ENCODE measurements around the gene UBE2D1.
A peak's percentile ranks its signal among the peaks of the same experiment; 100 is the strongest.
"Not testable (repeated sequence)": the region's sequence is repeated elsewhere in the genome, so short reads cannot be mapped to it uniquely, and the experiment has no call there.

Gene UBE2D1

DNA sequence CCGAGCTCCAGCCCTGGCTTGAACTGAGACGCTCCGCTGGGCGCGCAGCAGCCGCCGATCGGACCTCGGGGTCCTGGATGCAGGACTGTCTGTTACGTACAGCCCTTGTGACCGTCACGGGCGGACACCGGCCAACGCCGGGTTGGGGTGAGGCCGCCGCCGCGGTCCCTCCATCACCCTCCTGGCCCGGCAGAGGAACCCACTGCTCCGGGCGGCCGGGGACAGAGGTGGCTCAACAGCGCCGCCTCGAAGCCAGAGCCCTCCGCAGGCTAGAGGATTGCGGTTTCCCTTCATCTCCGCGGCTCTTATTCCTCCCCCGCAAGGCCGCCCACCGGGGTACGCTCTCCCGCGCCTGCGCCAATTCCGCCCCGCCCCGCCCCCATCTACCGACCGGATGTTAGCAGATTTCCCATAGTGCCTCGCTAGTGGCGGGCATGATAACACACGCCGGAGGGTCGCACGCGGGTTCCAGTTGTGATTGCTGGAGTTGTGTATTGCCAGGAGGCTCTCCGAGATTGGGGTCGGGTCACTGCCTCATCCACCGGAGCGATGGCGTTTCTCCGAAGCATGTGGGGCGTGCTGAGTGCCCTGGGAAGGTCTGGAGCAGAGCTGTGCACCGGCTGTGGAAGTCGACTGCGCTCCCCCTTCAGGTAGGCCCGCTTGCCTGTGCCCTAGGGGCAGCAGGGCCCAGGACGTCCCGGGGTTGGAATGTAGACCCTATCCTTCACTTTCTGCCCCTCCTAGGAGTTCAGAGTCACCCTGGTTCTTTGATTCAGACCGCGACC, 50.4 kb downstream of the UBE2D1 start, which contains the start of gene TFAM:
Gene TFAM (plus strand): TSS at position 412 of the 785 bp plus-strand sequence. CDS start 138 bp downstream, at position 550.
- DNase-seq: peak; percentile 49

DNA sequence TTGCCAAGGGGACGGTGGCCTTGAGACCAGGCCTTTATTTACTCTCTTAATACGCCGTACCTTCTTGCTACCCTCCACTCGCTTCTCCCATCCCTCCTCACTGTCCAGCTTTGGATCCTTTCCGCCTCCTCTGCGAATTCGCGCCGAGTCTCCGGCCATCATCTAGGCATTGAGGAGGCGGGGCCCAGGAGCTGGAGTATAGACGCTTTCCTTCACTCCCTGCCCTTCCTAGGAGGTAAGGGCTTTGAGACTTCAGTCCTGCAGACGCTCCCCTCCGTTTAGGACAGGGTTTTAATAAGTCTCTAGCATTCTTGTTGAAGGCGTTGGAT, 50.9 kb downstream of the UBE2D1 start:
- DNase-seq: no peak

DNA sequence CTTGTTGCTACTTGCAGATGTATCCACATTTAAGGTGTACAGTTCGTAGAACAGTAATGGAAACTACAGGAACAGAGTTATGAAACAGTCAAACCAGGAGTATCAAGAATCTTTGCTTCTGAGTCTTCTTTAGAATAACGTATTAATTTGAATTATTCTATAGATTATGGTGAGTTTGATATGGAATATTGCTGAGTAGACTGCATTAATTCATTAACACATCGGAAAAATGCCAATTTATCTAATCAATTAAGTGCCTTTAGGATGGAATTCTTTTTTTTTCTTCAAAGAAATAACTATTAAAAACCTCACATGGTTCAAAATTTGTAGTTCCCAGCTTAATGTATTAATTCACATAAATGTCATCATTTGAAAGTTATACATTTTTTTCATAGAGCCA, 54.2 kb downstream of the UBE2D1 start:
- DNase-seq: no peak

DNA sequence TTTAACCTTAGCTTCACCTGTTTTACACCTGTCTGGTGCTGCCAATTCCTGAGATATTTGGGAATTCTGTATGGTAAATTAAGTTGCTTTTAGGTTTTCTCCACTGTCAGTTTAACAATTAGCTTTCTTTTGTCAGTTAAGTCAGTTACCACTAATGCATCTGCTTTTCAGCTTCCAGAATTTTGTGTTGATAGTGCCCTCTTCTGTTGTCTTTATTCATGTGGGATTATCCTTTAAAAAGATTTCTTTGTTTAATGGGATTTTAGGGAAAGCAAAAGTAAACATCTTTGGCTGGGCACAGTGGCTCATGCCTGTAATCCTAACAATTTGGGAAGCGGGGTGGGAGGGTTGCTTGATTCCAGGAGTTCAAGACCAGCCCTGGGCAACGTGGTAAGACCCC, 58.5 kb downstream of the UBE2D1 start:
- DNase-seq: no peak

DNA sequence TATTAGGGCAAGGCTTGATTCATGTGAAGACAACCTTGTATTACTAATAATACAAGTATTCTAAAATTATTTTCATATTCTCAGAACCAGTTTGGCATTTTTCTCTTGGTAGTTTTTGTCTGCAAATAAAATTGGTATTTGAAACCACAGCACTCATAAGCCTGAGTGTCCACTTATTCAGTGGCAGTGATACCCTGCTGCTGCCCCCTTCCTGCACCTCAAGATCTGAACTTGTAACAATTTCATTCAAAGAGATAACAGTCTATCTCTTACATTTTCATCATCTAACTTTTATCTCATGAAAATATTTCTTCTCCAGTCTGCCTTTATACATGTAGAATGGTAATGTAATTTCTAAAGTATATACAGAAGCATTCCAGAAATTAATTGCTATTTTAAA, 59.7 kb downstream of the UBE2D1 start:
- DNase-seq: no peak

DNA sequence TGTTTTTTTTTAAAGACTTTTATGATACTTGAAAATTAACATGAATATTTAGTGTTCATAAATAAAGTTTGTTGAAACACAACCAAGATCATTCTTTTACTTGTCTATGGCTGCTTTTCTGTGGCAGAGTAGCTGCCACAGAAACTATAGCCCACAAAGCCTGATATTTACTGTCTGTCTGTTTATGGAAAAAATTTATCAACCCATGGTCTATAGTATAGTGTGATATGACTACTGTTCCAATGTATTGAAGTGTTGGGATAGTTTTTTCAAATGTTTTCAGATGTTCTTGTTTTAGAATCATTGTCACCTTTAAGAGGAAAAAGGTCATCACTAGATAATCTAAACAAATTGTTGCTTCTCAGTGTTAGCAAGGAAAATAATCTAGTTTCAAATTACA, 61.3 kb downstream of the UBE2D1 start:
- no peak for DNase-seq

DNA sequence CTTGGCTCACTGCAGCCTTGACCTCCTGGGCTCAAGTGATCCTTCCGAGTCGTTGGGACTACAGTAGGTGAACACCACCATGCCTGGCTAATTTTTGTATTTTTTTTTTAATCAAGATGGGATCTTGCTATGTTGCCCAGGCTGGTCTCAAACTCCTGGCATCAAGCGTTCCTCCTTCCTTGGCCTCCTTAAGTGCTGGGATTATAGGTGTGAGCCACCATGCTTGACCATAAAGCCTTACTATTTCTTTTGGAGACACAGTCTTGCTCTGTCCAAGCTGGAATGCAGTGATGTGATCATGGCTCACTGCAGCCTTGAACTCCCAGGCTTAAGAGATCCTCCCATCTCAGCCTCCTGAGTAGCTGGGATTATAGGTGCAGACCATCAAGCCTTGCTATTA, 63.0 kb downstream of the UBE2D1 start:
- DNase-seq: no peak

DNA sequence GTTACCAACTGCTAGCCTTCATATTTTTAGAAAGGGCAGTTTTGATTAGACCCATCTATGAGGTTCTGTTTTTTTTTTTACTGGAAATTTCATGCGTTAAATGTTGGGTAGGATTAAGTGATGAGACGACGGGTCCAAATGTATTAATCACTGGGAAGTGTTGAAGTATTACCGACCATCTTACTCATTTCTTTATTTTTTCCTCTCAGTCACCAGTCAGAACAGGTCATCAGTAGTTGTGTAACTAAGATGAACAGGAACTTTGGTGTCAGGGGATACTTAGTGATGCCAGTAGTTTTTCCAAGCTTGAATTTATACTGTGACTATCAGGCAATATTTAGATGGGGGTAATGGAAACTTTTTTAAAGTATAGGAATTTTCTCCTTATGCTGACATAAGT, 64.6 kb downstream of the UBE2D1 start:
- peak; percentile 10 for DNase-seq

DNA sequence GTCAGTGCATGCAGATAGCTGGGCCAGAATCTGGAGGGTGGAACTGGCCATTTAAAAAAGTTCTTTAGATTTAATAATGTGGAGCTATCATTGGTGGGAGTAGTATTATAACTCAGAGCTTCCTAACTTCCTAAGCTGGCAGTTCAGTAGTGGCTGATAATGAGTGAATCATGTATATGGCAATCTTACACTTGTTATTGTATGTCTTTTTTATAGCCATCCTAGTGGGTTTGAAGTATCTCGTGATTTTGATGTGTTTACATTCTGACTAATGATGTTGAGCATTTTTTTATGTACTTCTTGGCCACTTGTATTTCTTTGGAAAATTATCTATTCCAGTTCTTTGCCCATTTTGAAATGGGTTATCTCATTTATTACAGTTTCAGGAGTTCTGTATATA, 65.8 kb downstream of the UBE2D1 start:
- no peak for DNase-seq

DNA sequence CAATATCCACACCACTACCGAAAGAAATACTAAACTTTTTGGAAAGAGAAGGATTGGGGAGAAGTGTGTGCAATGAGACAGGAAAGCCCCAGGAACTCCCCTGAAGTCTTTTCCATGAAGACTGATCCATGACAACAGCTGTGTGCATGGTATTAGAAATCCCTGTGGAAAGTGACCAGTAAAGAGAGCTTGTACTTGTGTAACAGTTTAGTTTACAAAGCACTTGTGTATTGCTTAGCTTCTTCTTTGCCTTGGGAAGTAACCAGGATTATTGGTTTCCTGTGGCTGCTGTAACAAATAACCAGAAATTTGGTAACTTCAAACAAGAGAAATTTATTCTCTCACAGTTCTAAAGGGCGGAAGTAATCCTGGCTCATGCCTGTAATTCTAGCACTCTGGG, 69.2 kb downstream of the UBE2D1 start:
- DNase-seq: no peak

DNA sequence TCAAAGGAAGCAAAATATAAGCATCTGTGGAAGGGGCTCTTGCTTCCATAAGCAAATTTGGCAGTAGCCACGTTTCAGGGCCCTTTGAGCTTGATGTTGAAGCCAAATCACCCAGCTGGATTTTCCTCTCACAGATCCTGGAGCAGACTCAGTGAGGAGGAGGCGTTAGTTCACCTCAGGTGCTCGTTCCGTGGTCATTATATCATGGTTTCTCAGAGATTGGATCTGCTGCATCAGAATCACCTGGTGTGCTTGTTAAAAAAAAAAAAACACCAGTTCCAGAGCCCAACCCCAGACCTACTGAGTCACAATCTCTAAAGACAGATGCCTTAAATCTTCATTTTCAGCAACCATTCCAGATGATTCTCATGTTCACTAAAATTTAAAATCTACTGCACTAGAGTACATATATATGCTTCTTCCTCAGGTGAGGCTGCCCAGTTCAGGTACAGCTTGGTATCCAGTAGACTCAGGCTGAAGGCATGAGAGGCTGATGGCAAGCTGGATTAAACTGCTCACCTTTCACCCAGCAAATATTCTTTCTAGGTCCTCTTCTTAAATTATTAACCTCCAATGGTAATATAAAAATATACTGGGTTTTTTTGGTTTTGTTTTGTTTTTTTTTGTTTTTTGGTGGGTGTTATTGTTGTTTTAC, 75.3 kb downstream of the UBE2D1 start:
- no peak for DNase-seq

DNA sequence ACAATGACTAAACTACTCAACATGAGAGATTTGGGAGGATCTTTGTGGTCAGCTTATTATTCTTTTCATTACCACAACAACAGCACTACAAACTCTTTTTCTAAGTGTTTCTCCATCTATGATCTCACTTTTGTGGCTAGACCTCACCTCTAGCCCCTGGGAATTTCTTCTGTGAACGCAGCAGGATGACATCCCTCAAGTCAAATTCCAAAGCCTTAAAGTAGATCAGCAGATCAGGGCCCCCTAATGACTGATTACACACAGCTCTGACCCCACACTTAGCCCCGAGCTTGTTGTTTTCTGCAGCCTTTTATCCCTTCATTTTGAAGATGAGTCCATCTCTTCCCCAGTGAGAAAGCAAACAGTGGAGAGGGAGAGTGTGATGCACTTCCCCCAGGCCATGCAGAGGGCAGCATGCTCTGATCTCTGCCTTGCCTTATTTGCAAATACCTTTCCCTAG, 77.7 kb downstream of the UBE2D1 start:
- DNase-seq: peak; percentile 97

DNA sequence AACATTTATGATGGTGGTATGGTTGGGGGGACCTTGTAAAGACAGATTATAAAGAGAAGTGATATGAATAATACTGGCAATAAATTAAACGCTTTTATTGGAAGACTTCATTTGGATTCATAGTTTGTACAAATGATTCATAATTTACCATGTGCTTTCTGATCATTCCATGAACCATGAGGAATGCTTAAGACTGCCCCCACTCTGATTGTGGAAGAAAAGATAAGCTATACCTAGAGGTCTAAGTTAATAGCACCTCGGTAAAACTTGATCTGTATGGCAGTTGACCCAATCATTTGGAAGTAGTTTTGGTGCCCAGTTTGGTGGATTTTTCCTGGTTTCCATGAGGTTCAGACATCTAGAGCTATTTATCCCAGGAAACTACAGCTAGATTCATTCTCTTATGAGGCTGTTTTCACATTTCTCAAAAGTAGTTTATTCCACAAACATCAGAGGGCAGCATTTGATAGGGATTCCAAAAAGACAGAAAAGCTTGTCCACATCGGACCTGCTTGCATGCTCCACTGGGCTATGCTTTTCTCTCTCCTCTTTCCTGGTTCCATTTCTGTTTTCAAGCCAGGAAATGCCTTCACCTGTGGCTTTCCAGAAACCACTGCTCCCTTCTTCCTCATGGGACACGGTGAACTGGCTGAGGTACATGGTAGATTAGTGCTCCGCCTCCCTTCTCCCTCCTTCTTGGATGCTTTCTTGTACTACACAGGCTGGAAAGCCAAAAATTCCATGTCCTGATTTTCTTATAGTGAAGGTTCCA, 79.7 kb downstream of the UBE2D1 start:
- DNase-seq: peak; percentile 94

DNA sequence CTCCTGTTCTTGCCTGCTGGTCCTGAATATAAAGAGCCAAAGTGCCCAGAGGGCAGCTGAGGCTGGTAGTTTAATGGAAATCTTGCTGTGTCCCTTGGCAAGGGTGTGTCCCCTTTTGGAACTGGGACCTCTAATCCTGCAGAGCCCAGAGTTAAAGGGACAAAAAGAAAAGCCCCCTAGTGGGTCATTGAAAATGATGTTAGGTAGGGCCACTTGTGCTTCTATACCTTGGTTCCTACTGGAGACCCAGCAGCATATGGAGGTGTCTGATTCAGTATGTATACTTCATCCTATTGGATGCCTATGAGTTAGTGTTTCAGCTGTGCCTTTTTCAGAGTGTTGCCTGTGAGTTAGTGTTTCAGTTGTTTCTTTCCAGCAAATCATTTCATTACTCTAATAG, 81.0 kb downstream of the UBE2D1 start:
- DNase-seq: no peak

DNA sequence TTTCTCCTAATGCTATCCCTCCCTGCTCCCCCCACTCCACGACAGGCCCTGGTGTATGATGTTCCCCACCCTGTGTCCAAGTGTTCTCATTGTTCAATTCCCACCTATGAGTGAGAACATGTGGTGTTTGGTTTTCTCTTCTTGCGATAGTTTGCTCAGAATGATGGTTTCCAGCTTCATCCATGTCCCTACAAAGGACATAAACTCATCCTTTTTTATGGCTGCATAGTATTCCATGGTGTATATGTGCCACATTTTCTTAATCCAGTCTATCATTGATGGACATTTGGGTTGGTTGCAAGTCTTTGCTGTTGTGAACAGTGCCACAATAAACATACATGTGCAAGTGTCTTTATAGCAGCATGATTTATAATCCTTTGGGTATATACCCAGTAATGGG, 83.1 kb downstream of the UBE2D1 start:
- DNase-seq: not testable (repeated sequence)

Measured in kidney glomerular epithelial cell (primary cell).